GM21367 (cell line): ENCODE measurements around the gene VWA8.
"Not testable (repeated sequence)": the region's sequence is repeated elsewhere in the genome, so short reads cannot be mapped to it uniquely, and the experiment has no call there.

Experiments used
- ATAC-seq: cut with Tn5 transposase; IDR thresholded peaks from one replicate; pipeline ENCODE4 v1.9.1; 2021; ENCODE audit not compliant: unreplicated experiment

Gene VWA8

GRCh38 chr13:41597348-41598041, 363.4 kb downstream of the VWA8 start:
- ATAC-seq, result no peak

- no peak for ATAC-seq
Measured at GRCh38 chr13:41596190-41596589, 364.7 kb downstream of the VWA8 start.

GRCh38 chr13:41595298-41595697, 365.6 kb downstream of the VWA8 start:
- no peak for ATAC-seq

- no peak for ATAC-seq
Measured at GRCh38 chr13:41590643-41591042, 370.3 kb downstream of the VWA8 start.

GRCh38 chr13:41590122-41590521, 370.8 kb downstream of the VWA8 start:
- ATAC-seq, result no peak

GRCh38 chr13:41589434-41589833, 371.5 kb downstream of the VWA8 start:
- ATAC-seq, result no peak

- no peak for ATAC-seq
Measured at GRCh38 chr13:41588899-41589298, 372.0 kb downstream of the VWA8 start.

GRCh38 chr13:41588448-41588847, 372.5 kb downstream of the VWA8 start:
- ATAC-seq, result no peak

GRCh38 chr13:41587490-41587889, 373.4 kb downstream of the VWA8 start:
- ATAC-seq, result no peak

- no peak for ATAC-seq
Measured at GRCh38 chr13:41586216-41586615, 374.7 kb downstream of the VWA8 start.

- ATAC-seq, result no peak
Measured at GRCh38 chr13:41582027-41582463, 378.9 kb downstream of the VWA8 start.

- ATAC-seq, result no peak
Measured at GRCh38 chr13:41580345-41580744, 380.6 kb downstream of the VWA8 start.

- no peak for ATAC-seq
Measured at GRCh38 chr13:41579881-41580280, 381.0 kb downstream of the VWA8 start.

- no peak for ATAC-seq
Measured at GRCh38 chr13:41579168-41579567, 381.7 kb downstream of the VWA8 start.

GRCh38 chr13:41578371-41578770, 382.5 kb downstream of the VWA8 start:
- ATAC-seq, result no peak

GRCh38 chr13:41577436-41577835, 383.5 kb downstream of the VWA8 start:
- ATAC-seq, result no peak

GRCh38 chr13:41573640-41574039, 387.3 kb downstream of the VWA8 start:
- ATAC-seq, result not testable (repeated sequence)

- ATAC-seq, result not testable (repeated sequence)
Measured at GRCh38 chr13:41571817-41572340, 389.0 kb downstream of the VWA8 start.

GRCh38 chr13:41568972-41569351, 391.9 kb downstream of the VWA8 start:
- ATAC-seq, result no peak

- ATAC-seq, result no peak
Measured at GRCh38 chr13:41568143-41568971, 392.6 kb downstream of the VWA8 start.

- ATAC-seq, result no peak
Measured at GRCh38 chr13:41567363-41567762, 393.5 kb downstream of the VWA8 start.

- ATAC-seq, result no peak
Measured at GRCh38 chr13:41565846-41566245, 395.1 kb downstream of the VWA8 start.
